Measurements from ENCODE around the gene L1CAM. TPM values are rescaled to one million over a fixed set of nuclear protein-coding genes. Genes with fewer than 3 reads are reported as not detected.

Gene L1CAM
- polyA plus RNA-seq, 2 of the 4 experiments (the other 2 are of a cell fraction), result 1.9 to 14.2 TPM

GRCh38 chrX:153851981-153852380, 34.0 kb downstream of the L1CAM start:
- Histone ChIP-seq H3K27ac (no peak overlapping the region), H3K4me2 (no peak overlapping the region), H3K4me3 (no peak overlapping the region), H3K9me3 (no peaks in the 10 kb centered on the region), H3K4me1 (no peaks in the 10 kb centered on the region)
- FAIRE-seq (no peak), DNase-seq (ENCODE audit: low read depth in 1 of 2, low spot score in 1 of 2) (no peak), ATAC-seq (no peak)
- 23% methylated on average over 3 of the region's 3 CpGs for WGBS (ENCODE audit: missing lambda C conversion rate)
- POLR2A ChIA-PET, result no interaction called here
- no peak for TF ChIP-seq HOXA7 (CRISPR knock-in tag; IDR thresholded peaks at IDR 0.05)
- no peak for TF ChIP-seq HES2 (IDR thresholded peaks at IDR 0.05)
- TF ChIP-seq ZFP36 (IDR thresholded peaks at IDR 0.05; ENCODE audit: borderline replicate concordance, partially characterized antibody), result no peak
- no peak for TF ChIP-seq MAX (IDR thresholded peaks at IDR 0.05)
- no peak for TF ChIP-seq CHD2 (IDR thresholded peaks at IDR 0.05; ENCODE audit: low read length, partially characterized antibody)
- TF ChIP-seq GATA3 (IDR thresholded peaks at IDR 0.05; ENCODE audit: borderline replicate concordance), result no peak
- TF ChIP-seq RCOR1 (IDR thresholded peaks at IDR 0.05; ENCODE audit: low read depth, low read length), result no peak
- no peak for TF ChIP-seq USF2 (IDR thresholded peaks at IDR 0.05)
- no peak for TF ChIP-seq HOXB13 (CRISPR knock-in tag; IDR thresholded peaks at IDR 0.05; ENCODE audit: low read depth)
- TF ChIP-seq EHF (CRISPR knock-in tag; IDR thresholded peaks at IDR 0.05), result no peak
- TF ChIP-seq PBX3 (IDR thresholded peaks at IDR 0.05), result no peak
- TF ChIP-seq PHF8 (IDR thresholded peaks at IDR 0.05; ENCODE audit: borderline replicate concordance, low read depth), result no peak
- no peak for TF ChIP-seq POLR2A (IDR thresholded peaks at IDR 0.05; ENCODE audit: low read length)
- TF ChIP-seq SREBF2 (IDR thresholded peaks at IDR 0.05), result no peak
- no peak for TF ChIP-seq POLR2AphosphoS2 (conservative IDR thresholded peaks at IDR 0.05; ENCODE audit: low read length)
- TF ChIP-seq RNF2 (IDR thresholded peaks at IDR 0.05; ENCODE audit: borderline replicate concordance, low read depth), result no peak
- no peak for TF ChIP-seq KDM5A (IDR thresholded peaks at IDR 0.05)
- CTCF ChIA-PET, result interaction anchor here (1.0 to 1.7 kb wide), 4 partner anchors 35 to 95 kb away, joined by 3 to 5 read pairs (median 4); no protein-coding TSS in a partner anchor

GRCh38 chrX:153848325-153848724, 37.6 kb downstream of the L1CAM start:
- ChIA-PET POLR2A (no interaction called here), CTCF (interaction anchor here (1.2 kb wide), 1 partner anchor 27 kb away, joined by 3 read pairs; no protein-coding TSS in a partner anchor)
- TF ChIP-seq HES2 (IDR thresholded peaks at IDR 0.05), result no peak
- H3K4me3 ChIP-seq, result no peak overlapping the region
- no peaks in the 10 kb centered on the region for H3K4me1 ChIP-seq
- no peaks in the 10 kb centered on the region for H3K9me3 ChIP-seq
- WGBS (ENCODE audit: missing lambda C conversion rate), result 68% methylated on average over 3 of the region's 3 CpGs
- ATAC-seq, result no peak
- no peak overlapping the region for H3K4me2 ChIP-seq
- no peak overlapping the region for H3K27ac ChIP-seq
- no peak for DNase-seq (ENCODE audit: low read depth in 1 of 2, low spot score in 1 of 2)
- FAIRE-seq, result no peak

GRCh38 chrX:153845842-153846241, 40.1 kb downstream of the L1CAM start:
- Histone ChIP-seq H3K4me2 (no peak overlapping the region), H3K27ac (no peak overlapping the region), H3K9me3 (no peaks in the 10 kb centered on the region), H3K4me1 (no peaks in the 10 kb centered on the region), H3K4me3 (no peak overlapping the region)
- ChIA-PET POLR2A (no interaction called here), CTCF (no interaction called here)
- TF ChIP-seq TP53 (CRISPR knock-in tag; IDR thresholded peaks at IDR 0.05) (no peak), RARB (CRISPR knock-in tag; IDR thresholded peaks at IDR 0.05) (no peak), RNF2 (IDR thresholded peaks at IDR 0.05; ENCODE audit: borderline replicate concordance, low read depth) (no peak), FOXS1 (CRISPR knock-in tag; IDR thresholded peaks at IDR 0.05) (no peak), HOXA7 (CRISPR knock-in tag; IDR thresholded peaks at IDR 0.05) (no peak), PBX3 (IDR thresholded peaks at IDR 0.05) (no peak), POLR2A (IDR thresholded peaks at IDR 0.05; ENCODE audit: low read length) (no peak), HEYL (CRISPR knock-in tag; IDR thresholded peaks at IDR 0.05) (no peak), ELK1 (IDR thresholded peaks at IDR 0.05; ENCODE audit: low read depth, low read length) (no peak), ESRRA (IDR thresholded peaks at IDR 0.05; ENCODE audit: borderline replicate concordance, low read length) (no peak), ZC3H11A (IDR thresholded peaks at IDR 0.05) (no peak), HOXB5 (CRISPR knock-in tag; IDR thresholded peaks at IDR 0.05) (no peak), EHMT2 (IDR thresholded peaks at IDR 0.05; ENCODE audit: low read depth) (no peak)
- ATAC-seq (no peak), DNase-seq (ENCODE audit: low read depth in 1 of 2, low spot score in 1 of 2) (no peak), FAIRE-seq (no peak)
- 18% methylated on average over 3 of the region's 3 CpGs for WGBS (ENCODE audit: missing lambda C conversion rate)
